Frontal cortex (tissue), 4 donors: ENCODE data around the gene SF3B3. TPM values are rescaled to one million over a fixed set of nuclear protein-coding genes. Genes with fewer than 3 reads are reported as not detected.

Source experiments
- DNase-seq, 2 donors: peaks; one replicate each; pipeline ENCODE4 v3.0.0; 2012; ENCODE audit warnings: low spot score in 2 of 2
- FAIRE-seq: peaks from 2 replicates; lab custom pipeline; 2012; peaks lifted over from hg19 to GRCh38; lab: Jason Lieb, UNC
- total RNA-seq: library from RNA; depleted of rRNA; stranded (reverse); fragments of >200 nt; gene quantifications from one replicate; pipeline ENCODE4 v1.2.3, GENCODE V29; 2014
- donor health status: control.
- donor health status: control.
- donor health status: control.

SF3B3 gene
- total RNA-seq, 1 donor from 2014 or later: 71.3 TPM

- DNase-seq: no peak
- FAIRE-seq: no peak
These were observed 30.0 kb downstream of the SF3B3 start for GRCh38 chr16:70553645-70554044.

GRCh38 chr16:70556063-70556462 lies 32.4 kb downstream of the SF3B3 start:
- FAIRE-seq (no peak), DNase-seq (no peak)

- DNase-seq (no peak), FAIRE-seq (no peak)
These were observed 38.0 kb downstream of the SF3B3 start for GRCh38 chr16:70561623-70562022.

- FAIRE-seq (no peak), DNase-seq (no peak)
These were observed 40.0 kb downstream of the SF3B3 start for GRCh38 chr16:70563636-70564035.

- FAIRE-seq (no peak), DNase-seq (no peak)
These were observed 41.4 kb downstream of the SF3B3 start for GRCh38 chr16:70565053-70565452.

- DNase-seq (no peak), FAIRE-seq (no peak)
These were observed 45.1 kb downstream of the SF3B3 start for GRCh38 chr16:70568601-70569237.

GRCh38 chr16:70569752-70570151 lies 46.1 kb downstream of the SF3B3 start:
- FAIRE-seq: no peak
- no peak for DNase-seq

GRCh38 chr16:70570967-70571570 lies 47.5 kb downstream of the SF3B3 start:
- FAIRE-seq (no peak), DNase-seq (no peak)

- no peak for DNase-seq
- FAIRE-seq: no peak
These were observed 48.0 kb downstream of the SF3B3 start for GRCh38 chr16:70571623-70572022.

GRCh38 chr16:70572050-70572925 lies 48.7 kb downstream of the SF3B3 start:
- FAIRE-seq (no peak), DNase-seq (no peak)

GRCh38 chr16:70572926-70573270 lies 49.3 kb downstream of the SF3B3 start:
- FAIRE-seq: no peak
- no peak for DNase-seq

GRCh38 chr16:70573451-70574121 lies 50.0 kb downstream of the SF3B3 start:
- DNase-seq: no peak
- no peak for FAIRE-seq

- no peak for DNase-seq
- no peak for FAIRE-seq
These were observed 51.1 kb downstream of the SF3B3 start for GRCh38 chr16:70574595-70575271.

- FAIRE-seq (no peak), DNase-seq (no peak)
These were observed 51.8 kb downstream of the SF3B3 start for GRCh38 chr16:70575376-70575775.

GRCh38 chr16:70576431-70577255 lies 53.0 kb downstream of the SF3B3 start:
- no peak for FAIRE-seq
- no peak for DNase-seq

GRCh38 chr16:70577256-70577698 lies 53.7 kb downstream of the SF3B3 start:
- no peak for DNase-seq
- FAIRE-seq: no peak

- DNase-seq: no peak
- no peak for FAIRE-seq
These were observed 54.4 kb downstream of the SF3B3 start for GRCh38 chr16:70578035-70578434.

GRCh38 chr16:70579248-70579647 lies 55.6 kb downstream of the SF3B3 start:
- DNase-seq: no peak
- no peak for FAIRE-seq
